Fibroblast of skin of right biceps (primary cell): ENCODE data around the gene GRIK3.
"Not testable (repeated sequence)": the region's sequence is repeated elsewhere in the genome, so short reads cannot be mapped to it uniquely, and the experiment has no call there.

ENCODE experiments used
- DNase-seq: peaks from one replicate; pipeline ENCODE4 v3.0.0-alpha.2; 2013

Gene GRIK3

DNA sequence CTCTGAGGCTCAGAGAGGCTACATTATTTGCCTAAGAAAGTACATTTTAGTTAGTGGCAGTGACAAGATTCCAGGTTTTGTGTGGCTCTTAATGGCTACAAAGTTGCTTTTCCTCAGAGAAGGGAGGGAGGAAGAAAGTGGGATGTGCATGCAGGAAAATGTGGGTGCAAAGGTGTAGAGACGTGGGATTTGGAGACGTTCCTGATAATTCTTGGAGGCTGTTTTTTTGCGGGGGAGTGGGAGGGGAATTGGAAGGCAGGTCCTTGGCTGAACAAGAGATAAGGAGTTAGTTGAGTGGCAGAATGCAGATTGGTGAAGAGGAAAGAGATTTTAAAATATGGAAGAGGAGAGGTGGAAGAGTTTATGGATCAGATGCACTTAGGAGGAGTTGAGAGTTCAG lies 258.1 kb downstream of the GRIK3 start:
- DNase-seq = no peak

DNA sequence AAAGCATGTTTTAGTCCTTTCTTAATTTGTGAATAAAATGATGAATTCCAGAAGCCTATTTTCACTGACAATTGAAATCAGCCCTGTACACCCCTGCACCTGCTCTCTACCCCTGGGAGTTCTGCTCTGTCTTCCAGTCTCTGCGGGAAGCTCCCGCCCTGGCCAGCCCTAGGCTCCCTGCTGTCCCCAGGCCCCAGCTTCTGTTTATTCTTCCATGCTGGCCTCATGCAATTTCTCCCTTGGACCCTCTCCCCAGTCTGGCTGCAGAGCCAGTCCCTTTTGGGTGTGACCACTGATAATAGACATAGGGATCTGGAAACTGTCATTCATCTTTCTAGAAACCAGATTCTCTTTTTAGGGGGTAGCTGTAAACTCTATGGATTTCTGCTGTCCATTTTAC lies 258.6 kb downstream of the GRIK3 start:
- no peak for DNase-seq

DNA sequence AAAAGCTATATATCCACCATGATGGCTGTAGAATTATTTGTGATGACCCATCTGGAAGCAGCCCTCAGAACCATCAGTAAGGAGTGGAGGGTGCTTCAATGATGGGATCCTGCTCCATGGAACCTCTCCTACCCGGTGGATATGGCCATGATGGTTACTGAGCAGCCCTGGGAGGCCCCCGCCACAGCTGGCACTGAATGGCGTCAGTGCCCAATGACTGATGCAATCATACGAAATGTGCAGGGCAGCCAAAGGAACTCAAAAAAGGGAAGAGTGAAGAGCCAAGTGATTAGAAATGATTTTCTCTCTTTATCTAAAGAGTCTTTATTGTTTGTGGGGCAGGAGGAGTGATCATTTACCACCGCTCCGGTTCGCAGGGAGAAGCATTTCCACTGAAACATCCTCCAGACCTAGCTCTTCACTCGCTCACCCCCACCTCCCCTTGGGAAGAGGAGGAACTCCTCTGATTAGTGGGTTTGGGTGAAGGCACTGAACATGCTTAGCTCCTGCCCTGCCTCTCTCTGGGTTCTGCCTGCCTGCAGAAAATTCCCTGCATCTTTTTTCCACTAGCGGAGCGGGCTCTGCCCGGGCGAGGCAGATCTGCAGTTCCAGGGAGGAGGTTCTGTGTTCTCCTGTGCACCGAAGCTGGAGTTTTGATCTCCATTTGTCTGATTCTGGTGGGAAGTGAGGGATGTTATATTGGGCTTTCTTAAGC lies 260.3 kb downstream of the GRIK3 start:
- no peak for DNase-seq

DNA sequence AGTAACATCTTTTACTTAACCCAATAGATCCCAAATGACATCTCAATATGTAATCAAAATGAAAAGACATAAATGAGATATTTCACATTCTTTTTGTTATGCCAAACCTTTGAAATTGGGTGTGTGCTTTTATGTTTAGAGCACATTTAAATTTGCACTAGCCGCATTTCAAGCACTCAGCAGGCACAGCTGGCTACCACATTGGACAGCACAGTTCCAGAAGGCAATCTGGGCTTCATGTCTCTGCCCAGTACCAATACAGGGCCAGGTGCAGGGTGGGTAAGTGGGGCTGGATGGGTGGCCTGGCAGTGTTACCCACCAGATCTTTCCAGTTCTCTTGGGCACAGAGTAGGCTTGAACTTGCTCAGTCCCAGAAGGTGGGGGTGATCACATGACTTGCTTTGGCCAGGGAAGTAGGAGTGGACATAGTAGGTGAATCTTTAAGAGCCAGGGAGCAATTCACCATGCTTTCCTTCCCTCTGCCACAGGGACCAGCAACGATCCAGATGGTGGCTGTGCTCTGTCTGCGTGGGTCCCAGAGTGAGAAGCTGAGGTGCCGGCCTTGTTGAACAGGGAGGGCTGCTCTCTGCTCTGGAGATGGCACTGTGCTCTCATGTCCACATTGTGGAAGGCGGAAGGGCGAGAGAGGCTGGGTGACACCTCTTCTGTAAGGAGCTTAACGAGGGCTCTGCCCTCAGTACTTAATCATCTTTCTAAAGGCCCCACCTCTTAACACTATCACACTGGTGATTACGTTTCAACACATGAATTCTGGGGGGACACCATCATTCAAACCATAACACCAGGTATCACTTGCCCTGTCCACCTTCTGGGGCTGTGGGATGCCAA lies 261.4 kb downstream of the GRIK3 start:
- no peak for DNase-seq

DNA sequence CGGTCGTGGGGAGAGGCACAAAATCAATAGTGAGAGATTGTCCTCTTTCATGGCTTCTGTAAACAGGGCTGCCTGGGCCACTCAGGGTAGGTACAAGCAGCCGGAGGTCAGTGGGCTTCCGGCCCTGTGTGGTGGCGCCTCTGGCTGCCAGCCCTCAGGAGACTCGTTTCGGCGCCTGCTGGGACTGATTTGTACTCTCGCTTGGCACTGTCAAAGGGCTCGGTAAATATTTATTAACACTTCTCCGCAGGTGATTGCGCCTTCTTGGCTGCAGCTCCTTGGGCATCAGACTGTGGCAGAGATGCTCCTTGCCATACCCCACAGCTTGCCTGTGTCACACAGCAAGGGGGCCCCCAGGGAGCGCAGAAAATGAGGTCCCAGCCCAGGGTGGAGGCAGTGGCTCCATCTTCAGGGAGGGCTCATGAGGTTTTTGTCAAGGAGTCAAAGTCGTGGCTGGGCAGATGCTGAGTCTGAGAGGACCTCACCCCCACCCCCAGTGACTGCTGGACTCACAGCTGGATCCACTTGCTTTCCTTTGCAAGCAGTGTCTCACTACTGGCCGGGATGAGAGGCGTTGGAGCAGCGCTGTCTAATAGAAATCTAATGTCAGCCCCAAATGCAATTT lies 262.5 kb downstream of the GRIK3 start:
- no peak for DNase-seq

DNA sequence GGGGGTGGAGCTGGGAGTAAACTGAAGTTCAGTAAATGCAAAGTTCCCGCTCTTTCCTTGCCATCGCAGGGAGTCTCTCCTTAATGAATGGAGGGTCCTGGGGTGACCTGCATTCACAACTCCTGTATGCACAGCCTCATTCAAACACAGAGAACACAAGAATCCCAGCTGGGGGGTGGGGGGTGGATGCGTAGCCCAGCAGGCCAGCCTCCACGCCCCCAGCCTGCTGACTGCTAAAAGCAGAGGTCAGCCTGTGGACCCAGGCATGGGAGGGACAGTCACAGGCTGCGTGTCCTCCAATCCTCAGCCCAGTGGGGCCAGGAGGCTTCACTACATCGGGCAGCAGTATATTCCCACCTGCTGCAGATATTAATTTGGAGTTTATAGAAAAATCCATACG lies 263.1 kb downstream of the GRIK3 start:
- DNase-seq = no peak

DNA sequence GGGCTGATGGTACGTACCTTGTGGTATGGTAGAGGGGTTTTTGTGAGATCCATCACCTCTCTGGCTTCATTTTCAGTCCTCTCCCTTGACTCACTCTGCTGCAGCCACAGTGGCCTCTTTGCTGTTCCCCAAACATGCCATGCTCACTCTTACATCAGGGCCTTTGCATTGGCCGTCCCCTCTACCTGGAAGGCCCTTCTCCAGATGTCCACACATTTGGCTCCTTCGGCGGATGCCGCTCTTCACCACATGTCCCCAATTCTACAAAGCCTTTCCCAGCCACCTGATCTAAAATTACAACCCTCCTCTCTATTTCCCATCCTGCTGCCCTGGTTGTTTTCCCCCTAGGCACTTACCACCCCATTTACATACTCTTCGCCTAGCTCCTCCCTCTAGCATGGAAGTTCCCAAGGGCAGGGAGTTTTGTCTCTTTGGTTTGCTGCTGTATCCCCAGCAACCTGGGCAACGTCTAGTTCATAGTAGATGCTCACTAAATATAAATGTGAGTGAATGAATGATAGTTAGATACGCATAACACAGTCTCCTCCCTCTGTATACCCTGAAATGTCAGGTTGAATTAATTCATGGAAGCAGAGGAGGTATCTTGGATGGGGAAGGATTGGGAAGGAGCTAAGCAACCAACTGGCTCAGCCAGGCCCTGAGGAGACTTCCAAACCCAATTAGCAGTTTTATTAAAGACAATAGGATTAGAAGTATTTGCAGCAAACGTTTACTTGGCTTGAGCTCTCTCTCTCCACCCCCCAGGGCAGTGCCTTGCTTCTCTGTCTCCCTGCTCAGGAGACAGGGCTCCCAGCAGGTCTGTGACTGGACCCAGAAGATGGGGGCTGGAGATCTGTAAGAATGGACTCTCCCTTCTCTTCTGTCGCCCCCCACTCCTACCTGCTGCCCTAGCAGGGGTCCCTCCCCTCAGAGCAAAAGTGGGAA lies 264.2 kb downstream of the GRIK3 start:
- no peak for DNase-seq

DNA sequence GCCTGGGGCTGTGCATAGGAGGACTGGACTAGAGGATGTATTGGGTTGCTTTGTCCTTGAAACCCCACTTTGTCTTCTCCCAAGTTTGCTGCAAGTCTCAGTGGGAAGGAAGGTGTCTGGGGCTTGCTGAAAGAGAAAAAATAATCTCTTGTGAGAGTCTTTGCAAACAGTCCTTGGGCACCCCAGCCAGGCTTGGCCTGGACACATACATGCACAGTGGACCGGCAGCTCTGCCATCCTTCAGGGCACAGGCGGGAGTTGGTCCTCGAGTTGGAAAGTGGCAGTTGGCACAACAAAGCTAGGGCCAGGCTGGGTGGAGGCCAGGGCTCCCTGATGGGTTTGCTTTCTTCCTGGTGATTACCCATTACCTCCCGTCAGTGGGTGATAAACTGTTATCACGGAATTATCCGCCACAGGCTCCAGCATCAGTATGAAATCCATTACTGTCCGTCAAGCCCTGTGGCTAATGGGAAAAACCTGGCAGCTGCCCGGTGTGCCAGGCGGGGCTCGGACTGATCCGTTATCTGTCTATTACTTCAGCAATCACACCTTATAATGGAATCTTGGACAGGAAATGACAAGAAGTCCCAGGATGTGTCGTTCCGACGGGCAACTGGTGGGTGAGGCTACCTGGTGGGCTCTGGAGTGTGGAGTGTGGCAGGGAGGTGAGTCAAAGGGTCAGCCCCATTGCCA lies 265.7 kb downstream of the GRIK3 start:
- no peak for DNase-seq

DNA sequence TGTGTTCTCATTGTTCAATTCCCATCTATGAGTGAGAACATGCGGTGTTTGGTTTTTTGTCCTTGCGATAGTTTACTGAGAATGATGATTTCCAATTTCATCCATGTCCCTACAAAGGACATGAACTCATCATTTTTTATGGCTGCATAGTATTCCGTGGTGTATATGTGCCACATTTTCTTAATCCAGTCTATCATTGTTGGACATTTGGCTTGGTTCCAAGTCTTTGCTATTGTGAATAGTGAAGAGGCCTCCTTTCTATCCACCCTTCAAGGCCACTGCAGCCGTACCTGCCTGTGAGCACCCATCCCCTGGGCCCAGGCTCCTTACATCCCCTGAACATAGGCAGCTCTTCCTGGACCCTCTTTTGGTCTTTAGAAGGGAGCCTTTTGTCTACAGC lies 266.9 kb downstream of the GRIK3 start:
- not testable (repeated sequence) for DNase-seq

DNA sequence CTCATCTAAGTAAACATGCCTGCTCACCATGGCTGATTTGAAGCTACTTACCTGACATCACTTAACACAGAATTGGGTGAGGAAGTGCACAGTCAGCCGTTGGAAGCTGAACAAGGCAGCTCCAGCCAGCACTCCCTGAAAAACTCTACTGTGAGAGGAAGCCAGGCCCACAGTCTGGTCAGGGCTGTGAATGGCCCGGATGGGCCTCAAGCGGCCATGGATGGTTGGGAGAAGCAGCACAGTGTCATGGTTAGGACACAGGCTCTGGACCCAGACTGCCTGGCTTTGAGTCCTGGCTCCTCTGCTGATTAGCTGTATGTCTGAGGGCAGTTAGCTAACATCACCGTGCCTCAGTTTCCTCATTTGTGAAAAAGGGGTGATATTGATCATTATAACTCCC lies 267.8 kb downstream of the GRIK3 start:
- no peak for DNase-seq

DNA sequence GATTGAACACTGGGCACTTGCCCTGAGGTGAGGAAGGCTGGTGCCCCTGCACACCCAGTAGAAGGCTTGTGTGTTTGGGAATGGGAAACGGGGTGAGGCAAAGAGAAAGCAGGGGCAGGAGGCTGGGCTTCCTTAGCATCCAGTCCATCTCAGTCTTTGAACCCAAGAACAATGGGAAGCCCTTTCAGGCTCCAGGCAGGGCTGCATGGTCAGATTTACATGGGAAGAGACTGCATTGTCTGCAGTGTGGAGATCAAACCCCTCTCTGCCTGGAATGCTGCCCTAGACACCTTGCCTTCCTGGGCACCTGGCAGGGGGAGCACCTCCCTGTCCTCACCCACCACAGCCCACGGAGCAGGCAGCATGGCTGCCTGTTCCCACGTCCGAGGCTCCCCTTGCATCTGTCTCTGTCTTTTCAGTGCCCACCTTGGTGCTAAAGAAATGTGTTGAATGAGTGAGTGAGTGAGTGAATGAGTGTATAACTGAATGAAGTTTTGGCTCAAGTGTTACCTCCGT lies 268.5 kb downstream of the GRIK3 start:
- no peak for DNase-seq

DNA sequence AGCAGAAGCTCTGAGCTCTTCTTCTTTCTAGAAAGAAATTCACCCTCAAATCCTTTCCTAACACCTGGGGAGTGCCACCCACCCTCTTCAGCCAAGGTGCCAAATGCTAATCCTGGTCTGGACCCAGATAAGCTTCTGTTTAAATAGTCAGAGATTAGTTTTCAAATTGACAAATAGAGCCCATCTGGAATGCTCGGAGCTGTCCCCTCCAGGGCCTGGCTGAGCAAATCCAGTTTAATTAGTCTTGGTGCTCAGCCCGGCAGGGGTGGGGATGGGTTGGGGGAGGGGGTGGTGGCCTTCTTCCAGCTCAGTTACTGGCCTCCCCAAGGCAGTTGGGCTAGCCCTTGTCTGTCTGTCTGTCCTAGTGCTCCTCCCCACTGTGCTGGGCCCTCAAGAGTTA lies 269.5 kb downstream of the GRIK3 start:
- DNase-seq = no peak

DNA sequence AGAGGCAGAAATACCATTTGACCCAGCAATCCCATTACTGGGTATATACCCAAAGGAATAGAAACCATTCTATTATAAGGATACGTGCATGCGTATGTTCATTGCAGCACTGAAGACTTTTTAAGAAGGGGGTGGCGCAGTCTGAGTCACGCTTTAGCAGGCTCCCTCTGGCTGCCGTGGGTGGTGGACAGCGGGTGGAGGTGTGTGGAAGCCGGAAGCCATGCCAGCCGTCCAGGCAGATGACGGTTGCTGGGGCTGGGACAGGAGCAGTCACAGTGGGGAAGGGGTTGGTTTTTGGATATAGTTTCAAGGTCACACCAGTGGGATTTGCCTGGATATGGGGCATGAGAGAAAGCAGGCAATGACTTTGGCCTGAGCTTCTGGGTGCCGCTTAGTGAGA lies 270.5 kb downstream of the GRIK3 start:
- DNase-seq = no peak

DNA sequence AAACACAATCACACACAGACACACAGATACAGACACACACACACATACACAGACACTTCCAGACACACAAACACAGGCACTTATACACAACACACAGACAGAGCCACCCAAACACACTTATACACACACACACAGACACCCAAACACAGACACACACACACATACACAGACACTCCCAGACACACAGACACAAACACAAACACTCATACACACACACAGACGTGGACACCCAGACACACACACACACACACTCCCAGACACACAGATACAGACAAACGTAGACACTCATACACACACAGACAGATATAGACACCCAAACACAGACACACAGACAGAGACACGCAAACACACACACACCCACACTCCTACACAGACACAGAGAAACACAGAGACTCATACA lies 272.1 kb downstream of the GRIK3 start:
- DNase-seq = no peak

DNA sequence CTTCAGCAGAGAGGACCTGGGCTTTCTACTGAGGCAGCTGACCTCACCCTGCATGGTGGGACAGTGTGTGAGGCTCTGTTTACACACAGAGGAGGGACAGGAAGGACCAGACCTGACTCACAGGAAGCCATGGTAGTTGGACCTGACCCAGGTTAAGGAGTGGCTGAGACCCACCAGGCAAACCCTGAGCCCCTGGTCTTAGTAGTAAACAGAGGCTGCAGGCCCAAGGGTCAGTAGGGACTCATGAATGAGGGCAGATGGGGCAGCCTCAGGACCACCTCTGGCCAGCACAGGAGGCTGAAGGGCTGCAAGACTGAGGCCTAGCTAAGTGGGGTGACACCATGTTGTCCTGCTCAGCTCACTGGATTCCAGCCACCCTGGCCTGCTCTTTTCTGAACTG lies 273.2 kb downstream of the GRIK3 start:
- no peak for DNase-seq

DNA sequence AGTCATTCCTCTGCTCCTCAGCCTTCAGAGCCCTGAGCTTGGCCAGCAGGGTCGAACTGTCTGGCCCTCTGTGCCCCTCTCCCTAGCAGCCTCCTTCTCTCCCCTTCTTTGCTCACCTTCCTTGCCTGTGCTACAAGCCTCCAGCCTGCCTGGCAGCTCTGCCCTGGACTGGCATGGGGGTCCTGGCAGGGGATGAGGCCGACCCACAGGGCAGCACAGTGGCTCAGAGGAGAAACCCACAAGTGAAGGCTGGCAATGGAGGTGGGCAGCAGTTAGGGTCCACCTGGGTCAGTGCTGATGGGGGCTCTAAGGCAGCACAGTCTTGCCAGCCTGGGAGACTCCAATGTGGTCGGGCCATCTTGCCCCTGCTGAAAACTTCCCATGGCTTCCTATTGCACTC lies 274.2 kb downstream of the GRIK3 start:
- DNase-seq = no peak

DNA sequence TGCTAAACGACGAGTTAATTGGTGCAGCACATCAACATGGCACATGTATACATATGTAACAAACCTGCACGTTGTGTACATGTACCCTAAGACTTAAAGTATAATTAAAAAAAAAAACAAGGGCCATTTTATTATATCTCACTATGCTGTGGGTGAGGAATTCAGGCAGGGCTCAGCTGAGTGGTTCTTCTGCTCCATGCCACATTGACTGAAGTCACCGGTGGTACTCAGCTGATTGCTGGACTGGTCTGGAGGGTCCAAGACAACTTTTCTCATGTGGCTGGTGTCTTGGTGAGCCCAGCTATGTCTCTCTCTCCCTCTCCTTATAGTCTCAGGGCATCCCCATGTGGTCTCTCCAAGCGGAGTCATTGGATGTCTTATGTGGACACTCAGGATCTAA lies 275.0 kb downstream of the GRIK3 start:
- no peak for DNase-seq

DNA sequence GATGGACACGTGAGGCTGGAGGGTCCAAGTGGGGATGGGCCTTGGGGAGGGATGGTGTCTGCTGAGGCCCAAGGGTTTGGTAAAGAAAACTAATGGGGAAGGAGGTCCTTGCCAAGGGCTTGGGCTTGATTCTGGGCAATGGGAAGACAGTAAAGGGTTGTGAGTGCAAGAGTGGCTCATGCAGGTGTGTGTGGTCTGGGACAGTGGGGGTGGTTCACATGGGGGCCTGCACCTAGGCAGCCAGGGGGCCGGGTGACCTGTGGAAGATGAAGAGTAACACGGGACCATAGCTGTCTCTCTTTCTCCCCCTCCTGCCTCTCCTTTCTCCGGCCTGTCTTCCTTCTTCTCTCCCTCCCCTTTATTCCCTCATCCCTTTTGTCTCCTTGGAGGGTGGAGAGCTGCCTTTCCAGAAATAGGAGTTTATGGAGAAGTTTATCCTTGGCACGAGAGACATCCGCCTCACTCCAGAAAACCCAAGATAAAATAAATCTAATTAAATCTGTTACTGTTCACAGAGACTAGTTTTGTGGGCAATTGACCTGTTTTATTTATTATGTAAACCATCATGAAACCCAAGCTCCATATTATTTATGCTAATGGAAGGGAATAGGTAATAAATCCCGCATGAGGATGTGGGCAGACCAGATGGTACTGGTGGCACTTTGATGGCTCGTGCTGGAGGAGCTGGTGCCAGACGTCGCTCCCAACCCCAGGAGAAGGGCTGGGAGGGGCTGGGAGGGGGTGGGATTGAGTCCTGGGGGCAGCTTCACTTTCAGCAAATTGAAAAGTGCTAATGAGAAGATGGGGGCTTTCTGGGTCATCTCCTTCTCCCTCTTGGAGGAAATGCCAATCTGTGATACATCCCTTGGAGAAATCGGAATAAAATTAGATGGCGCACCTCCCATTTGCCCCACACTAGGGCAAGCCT lies 278.7 kb downstream of the GRIK3 start:
- DNase-seq = no peak

DNA sequence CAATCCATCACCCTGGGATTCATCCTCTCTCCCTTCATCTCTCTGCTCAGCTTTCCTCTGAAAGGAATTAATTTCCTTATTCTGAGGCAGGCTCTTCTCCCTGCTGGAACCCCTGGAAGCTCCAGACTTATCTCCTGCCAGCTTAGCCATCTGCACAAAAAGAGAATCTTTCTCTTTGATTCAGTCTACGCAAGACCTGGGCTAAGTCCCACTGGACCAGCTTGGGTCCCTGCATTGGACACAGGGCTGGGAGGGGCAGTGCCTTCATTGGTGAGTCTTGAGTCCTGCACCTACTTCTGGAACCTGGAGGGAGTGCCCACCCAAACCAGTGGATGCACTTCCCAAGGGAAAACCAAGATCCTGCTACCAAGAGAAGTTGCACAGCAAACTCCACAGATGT lies 279.9 kb downstream of the GRIK3 start:
- DNase-seq = no peak

DNA sequence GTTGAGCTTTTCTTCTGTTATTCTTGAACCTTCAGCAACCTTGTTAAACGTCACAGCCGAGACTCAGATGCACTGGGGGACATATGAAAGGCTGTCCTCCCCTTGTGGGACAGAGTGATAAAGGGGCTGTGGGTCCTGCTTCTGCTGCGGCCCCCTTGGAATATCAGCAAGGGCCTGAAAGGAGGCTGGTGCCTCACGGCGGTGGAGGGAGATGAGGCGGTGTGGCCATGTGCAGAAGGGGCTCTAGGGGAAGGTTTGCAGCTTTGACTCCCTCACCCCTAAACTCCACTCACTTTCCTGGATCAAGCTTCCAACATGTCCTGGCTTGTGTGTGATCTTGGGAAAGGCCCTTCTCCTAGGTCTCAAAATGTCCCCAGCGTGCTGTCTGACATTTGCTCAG lies 280.9 kb downstream of the GRIK3 start:
- no peak for DNase-seq

DNA sequence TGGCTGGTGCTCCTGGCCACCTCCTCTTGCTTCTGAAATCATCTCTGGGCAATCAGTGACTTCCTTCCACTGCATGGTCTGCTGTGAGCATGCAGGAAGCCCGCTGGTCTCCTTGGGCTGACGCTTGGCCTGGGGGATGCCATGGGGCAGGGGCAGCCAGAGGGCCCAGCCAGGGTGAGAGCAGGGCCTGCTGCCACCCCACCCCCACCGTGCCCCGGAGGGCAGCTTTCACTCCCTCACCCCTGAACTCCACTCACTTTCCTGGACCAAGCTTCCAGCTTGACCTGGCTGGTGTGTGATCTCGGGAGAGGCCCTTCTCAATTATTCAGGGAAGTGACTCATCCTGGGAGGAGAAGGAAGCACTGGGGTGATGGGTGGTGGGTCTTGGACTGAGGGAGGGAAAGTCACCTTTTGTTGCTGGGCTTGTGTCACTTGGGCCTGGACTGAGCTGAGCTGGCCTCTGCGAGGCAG lies 281.4 kb downstream of the GRIK3 start:
- DNase-seq = no peak
